ENCODE measurements around the gene KRTAP12-4. TPM values are rescaled to one million over a fixed set of nuclear protein-coding genes. Genes with fewer than 3 reads are reported as not detected.
"Not testable (repeated sequence)": the region's sequence is repeated elsewhere in the genome, so short reads cannot be mapped to it uniquely, and the experiment has no call there.

The KRTAP12-4 gene, protein sequence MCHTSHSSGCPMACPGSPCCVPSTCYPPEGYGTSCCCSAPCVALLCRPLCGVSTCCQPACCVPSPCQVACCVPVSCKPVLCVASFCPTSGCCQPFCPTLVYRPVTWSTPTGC
- total RNA-seq, result not detected

DNA sequence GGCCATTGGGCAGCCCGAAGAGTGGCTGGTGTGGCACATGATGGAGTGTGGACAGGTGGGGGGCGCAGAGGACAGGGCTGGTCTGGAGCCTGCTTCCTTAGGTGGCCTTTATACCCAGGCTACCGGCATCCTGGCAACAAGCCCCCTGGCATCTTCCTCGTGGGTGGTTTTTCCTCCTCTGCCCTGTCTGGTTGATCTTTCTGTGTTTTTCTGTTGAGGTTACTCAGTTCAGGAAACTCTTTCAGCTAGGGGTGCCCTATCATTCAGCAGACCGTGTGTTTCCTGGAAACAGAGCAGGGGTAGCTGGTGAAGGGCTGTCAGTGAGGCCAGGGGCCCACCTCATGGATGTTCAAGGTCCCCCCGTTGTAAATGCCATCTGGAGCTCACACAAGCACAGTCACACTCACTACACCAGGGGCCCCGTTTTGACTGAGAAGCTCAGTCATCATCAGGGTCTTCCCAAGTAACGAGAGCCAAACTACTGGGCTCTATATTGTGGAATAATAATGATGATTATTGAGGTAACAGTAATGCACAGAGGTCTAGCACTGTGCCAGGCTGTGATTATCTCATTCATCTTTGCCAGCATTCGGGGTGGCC, at the start of gene KRTAP12-4:
TSS of gene KRTAP12-4 (minus strand) at position 84 of the 600 bp plus-strand sequence. CDS start at position 39, 45 bp downstream.
- Mint-ChIP-seq H3K4me1 (peaks cover 59% of the 10 kb centered on the region), H3K27me3 (no peaks in the 10 kb centered on the region), H3K36me3 (ENCODE audit: low read depth) (peaks cover 48% of the 10 kb centered on the region), H3K4me3 (no peak within 1 kb of the TSS), H3K9me3 (peaks cover 31% of the 10 kb centered on the region), H3K27ac (peak within 1 kb of the TSS; percentile 63)
- ChIA-PET CTCF (interaction anchor here (0.9 to 1.6 kb wide), 2 partner anchors 10 to 139 kb away, joined by 3 to 4 read pairs; no protein-coding TSS in a partner anchor), POLR2A (interaction anchor here (2.2 kb wide), 1 partner anchor 36 kb away, joined by 9 read pairs; no protein-coding TSS in a partner anchor)
- no peak for DNase-seq

DNA sequence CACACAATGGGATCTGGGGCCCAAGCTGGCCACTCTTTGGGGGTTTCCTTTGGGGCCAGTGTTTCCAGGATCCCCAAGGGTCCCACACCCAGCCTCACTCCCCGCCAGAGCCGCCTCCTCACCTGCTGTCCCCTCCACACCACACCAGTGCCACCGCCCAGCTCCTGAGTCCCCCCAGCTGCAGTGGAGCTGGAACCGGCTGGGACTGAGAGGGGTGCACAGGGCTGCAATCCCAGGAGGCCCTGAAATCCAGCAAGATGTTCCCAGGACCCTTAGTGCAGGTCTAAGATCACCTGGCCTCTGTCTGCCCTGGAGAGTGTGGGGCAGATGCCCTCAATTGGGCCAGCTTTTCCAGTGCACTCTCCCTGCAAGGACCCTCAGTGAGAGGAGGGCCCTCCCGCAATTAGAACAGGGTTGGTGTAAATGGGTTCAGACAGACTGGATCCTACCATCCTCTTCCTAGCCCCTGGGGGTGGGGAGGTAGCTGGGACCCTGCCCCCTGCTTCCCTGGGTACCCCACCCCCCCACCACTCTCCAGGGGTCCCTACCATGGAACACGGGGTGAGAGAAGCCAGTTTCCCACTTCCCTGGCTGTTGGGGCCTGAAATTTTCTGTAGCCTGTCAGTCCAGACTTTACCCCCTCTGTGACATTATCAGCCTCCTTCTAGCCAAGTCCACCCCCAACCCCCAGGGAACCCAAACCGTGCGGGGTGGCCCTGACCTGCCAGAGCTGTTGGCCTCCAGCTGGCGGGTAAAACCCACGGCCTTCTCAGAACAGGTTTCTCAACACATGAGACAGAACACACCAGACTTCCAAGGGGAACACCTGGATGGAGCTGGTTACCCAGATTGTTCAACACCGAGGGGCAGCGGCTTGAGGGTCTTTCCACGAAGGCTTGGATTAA, 49.5 kb upstream of the KRTAP12-4 start:
- H3K9me3 Mint-ChIP-seq, result peaks cover 10% of the 10 kb centered on the region

DNA sequence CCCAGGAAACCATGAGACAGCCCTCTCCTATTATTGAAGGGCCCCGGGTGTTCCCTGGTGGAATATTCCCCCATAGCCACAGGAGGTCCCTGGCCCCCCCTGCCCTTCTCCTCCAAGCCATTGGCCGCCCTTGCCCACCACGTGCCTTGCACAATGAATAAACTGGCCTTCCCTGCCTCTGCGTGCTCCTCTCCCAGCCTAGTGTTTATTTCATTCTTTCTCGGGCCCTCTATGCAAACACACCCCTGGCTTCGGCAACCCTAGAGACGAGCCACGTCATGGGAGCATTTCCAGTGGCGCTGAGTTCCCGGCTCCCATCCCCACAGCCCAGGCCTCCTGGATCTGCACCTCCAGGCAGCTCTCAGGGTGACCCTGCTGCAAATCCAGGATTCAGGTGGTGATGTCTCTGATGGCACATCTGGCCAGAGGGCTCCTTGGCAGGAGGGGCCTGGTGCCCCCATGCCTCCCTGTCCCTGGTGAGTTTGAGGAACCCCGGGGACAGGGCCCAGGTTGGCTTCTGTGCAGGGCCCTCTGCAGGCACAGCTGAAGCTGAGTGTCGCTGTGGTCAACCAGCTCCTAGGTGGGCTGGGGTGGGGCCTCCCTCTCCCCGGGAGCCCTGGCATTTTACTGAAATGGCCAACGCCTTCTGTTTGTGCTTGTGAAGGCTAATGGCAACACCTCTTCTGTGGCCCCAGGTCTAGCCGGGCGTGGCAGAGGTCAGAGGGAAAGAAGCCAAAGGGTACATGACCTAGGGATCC, 48.7 kb upstream of the KRTAP12-4 start:
- no peak for DNase-seq

More for the DNA sequence above, 49.5 kb upstream of the KRTAP12-4 start:
- Mint-ChIP-seq H3K4me3 (no peak overlapping the region), H3K27ac (no peak overlapping the region), H3K27me3 (peaks cover 69% of the 10 kb centered on the region), H3K4me1 (no peaks in the 10 kb centered on the region), H3K36me3 (ENCODE audit: low read depth) (peaks cover 13% of the 10 kb centered on the region)
- CTCF ChIA-PET, result no interaction called here
- POLR2A ChIA-PET, result no interaction called here
- DNase-seq, result no peak

DNA sequence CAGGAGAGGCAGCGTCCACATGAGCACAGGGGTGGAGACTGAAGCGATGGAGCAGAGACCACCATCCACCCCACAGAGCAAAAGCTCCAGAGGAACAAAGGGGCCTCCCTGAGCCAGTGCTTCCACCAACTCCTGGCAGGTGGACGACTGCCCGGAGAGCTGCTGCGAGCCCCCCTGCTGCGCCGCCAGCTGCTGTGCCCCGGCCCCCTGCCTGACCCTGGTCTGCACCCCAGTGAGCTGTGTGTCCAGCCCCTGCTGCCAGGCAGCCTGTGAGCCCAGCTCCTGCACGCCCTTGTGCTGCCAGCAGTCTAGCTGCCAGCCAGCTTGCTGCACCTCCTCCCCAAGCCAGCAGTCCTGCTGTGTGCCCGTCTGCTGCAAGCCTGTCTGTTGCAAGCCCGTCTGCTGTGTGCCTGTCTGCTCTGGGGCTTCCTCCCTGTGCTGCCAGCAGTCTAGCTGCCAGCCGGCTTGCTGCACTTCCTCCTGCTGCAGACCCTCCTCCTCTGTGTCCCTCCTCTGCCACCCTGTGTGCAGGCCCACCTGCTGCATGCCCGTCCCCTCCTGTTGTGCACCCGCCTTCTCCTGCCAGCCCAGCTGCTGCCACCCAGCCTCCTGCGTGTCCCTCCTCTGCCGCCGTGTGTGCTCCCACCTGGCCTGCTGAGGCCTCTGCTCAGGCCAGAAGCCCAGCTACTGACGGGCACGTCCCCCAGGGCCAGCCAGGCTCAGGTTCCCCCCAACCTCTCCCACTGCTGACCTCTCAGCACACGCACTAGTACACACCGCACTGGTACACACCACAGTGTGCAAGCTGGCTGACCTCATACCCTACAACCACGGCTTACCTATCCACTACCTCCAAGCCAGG, 47.9 kb upstream of the KRTAP12-4 start:
- Mint-ChIP-seq H3K9me3 (peaks cover 10% of the 10 kb centered on the region), H3K36me3 (ENCODE audit: low read depth) (peaks cover 13% of the 10 kb centered on the region), H3K27ac (no peak overlapping the region), H3K27me3 (peaks cover 67% of the 10 kb centered on the region), H3K4me1 (no peaks in the 10 kb centered on the region), H3K4me3 (no peak overlapping the region)
- ChIA-PET POLR2A (no interaction called here), CTCF (no interaction called here)
- no peak for DNase-seq

More for the DNA sequence above, 48.7 kb upstream of the KRTAP12-4 start:
- Mint-ChIP-seq H3K4me1 (no peaks in the 10 kb centered on the region), H3K27me3 (peaks cover 67% of the 10 kb centered on the region), H3K27ac (no peak overlapping the region), H3K4me3 (no peak overlapping the region), H3K9me3 (peaks cover 10% of the 10 kb centered on the region), H3K36me3 (ENCODE audit: low read depth) (peaks cover 13% of the 10 kb centered on the region)
- ChIA-PET CTCF (no interaction called here), POLR2A (no interaction called here)

DNA sequence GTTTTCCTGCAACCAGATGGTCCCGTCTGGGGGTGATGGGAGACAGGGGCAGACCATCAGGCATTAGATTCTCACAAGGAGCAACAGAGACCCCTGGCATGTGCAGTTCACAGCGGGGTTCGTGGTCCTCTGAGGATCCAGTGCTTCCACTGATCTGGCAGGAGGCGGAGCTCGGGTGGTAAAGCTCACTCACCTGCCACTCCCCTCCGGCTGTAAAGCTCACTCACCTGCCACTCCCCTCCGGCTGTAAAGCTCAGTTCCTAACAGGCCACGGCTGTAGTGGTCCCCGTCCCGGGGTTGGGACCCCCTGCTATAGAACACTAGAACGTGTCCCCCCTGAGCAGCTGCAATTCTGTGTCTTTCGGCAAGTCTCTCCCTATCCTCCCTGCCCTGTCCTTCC, 47.1 kb upstream of the KRTAP12-4 start:
- Mint-ChIP-seq H3K4me1 (no peaks in the 10 kb centered on the region), H3K9me3 (peaks cover 10% of the 10 kb centered on the region), H3K27ac (no peak overlapping the region), H3K27me3 (peaks cover 67% of the 10 kb centered on the region), H3K4me3 (no peak overlapping the region), H3K36me3 (ENCODE audit: low read depth) (peaks cover 13% of the 10 kb centered on the region)
- DNase-seq, result no peak
- CTCF ChIA-PET, result no interaction called here
- POLR2A ChIA-PET, result no interaction called here

DNA sequence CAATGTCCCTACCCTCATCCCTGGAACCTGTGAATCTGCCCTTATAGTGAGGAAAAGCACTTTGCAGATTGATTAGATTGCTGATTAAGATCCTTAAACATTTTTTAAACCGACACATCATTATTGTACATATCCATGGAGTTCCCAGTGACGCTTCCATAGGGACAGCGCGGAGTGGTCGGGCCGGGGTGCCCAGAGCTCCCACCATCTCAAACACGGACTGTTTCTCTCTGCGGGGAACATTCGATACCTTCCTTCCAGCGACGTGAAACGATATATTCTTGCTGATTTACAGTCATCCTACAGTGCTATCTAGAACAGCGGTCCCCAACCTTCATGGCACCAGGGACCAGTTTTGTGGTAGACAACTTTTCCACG, 46.6 kb upstream of the KRTAP12-4 start:
- Mint-ChIP-seq H3K4me3 (no peak overlapping the region), H3K27ac (no peak overlapping the region), H3K36me3 (ENCODE audit: low read depth) (peaks cover 10% of the 10 kb centered on the region), H3K9me3 (peaks cover 6% of the 10 kb centered on the region), H3K4me1 (no peaks in the 10 kb centered on the region), H3K27me3 (peaks cover 67% of the 10 kb centered on the region)
- ChIA-PET POLR2A (no interaction called here), CTCF (no interaction called here)
- no peak for DNase-seq

DNA sequence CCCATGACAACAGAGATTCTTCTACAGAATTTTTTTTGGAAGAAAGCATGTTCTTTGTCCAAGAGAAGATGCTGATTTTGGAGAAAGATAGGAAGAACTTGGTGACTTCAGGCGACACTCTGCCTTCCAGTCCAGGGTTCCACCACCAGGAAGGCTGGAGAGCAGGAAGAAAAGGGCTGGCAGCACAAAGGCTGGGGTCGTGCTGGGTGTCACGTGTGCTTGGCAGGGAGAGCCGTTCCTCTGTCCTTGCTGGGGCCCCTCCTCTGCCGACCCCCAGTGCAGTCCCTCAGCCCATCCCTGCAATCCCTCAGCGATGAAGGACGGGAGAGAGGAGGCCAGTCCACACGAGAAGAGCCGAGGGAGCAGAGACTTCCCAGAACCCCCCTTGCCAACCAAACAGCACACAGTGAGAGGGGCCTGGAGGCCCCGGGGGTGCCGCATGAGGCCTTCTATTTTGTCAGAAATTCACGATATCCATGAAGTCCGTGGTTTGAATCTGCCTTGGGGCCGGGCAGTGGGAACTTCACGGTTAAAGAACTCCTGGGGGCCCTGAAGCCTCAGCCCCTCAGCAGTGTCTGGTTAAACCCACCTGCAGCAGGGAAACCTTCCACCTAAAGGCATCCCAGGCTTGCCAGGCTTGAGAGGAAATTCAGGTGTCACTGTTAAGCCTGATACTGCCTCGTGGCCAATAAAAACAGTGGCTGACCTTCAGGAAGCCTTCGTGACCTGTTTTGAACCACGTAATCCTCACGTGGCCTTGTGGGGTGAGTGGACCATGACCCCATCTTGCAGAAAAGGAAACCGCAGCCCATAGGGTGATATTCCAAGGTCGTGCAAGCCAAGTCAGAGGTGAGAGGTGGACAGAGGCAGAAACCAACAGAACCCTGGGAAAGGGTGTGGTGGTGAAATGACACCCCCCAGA, 45.9 kb upstream of the KRTAP12-4 start:
- DNase-seq, result no peak
- POLR2A ChIA-PET, result no interaction called here
- peaks cover 5% of the 10 kb centered on the region for H3K36me3 Mint-ChIP-seq (ENCODE audit: low read depth)
- peaks cover 67% of the 10 kb centered on the region for H3K27me3 Mint-ChIP-seq
- no peak overlapping the region for H3K27ac Mint-ChIP-seq
- CTCF ChIA-PET, result no interaction called here
- no peak overlapping the region for H3K4me3 Mint-ChIP-seq
- no peaks in the 10 kb centered on the region for H3K4me1 Mint-ChIP-seq
- H3K9me3 Mint-ChIP-seq, result peaks cover 2% of the 10 kb centered on the region

DNA sequence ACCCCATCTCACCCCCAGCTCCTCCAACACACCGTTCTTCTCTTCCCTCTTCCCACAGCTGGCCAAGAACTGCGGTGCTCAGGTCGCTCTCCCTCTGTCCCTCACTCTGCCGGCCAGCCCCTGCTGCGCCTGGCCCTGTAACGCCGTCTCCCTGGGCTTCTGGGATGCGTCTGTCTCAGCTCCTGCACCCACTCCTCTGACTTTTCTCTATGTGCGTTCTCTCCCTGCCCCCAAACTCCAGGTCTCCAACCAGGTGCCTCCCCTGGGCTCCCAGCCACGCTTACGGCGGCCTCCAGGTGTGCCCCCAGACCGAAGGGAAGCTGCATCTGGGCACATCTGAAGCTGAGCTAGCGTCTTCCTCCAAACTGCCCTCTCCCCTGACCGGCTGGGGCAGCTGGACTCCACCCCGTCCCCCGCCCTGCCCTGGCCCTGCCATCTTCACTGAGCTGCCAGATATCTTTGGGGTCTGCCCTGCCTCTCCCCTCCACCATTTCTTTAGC, 45.1 kb upstream of the KRTAP12-4 start:
- CTCF ChIA-PET, result no interaction called here

DNA sequence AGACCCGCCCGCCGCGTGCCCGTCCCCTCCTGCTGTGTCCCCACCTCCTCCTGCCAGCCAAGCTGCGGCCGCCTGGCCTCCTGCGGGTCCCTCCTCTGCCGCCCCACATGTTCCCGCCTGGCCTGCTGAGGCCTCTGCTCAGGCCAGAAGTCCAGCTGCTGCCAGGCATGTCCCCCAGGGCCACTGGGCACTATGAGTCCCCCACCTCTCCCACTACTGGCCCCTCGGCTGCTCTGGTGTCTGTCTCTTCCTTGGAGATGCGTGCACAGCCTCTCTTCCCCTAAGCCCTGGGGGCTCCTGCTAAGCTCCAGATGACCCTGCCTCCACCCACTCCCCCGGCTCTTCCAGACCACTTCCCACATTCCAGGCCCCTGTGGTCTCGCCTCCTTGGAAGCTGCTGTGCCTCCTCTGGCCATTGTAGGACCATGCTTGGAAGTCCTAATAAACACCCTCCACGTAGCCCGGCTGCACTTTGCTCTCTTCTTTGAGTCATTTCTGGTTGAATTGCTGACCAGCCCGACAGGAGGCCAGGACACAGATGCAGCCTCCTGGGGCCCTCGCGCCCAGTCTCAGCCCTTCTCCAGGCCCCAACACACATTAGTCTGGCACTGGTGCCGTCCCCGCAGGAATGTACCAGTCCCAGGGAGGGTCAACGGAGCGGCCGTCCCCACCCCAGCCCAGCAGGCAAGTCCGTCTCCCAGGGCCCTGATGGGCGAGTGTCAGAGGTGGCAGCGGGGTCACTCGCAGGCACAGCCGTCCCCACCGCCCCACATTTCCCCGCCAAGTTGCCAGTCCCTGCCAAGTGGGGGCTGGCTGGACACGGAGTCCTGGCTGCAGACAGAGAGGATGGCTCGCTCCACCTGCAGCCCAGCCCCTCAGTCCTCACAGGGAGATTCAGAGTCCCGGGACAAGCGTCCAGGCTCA, 43.6 kb upstream of the KRTAP12-4 start:
- Mint-ChIP-seq H3K27ac (no peak overlapping the region), H3K9me3 (peaks cover 4% of the 10 kb centered on the region), H3K27me3 (peaks cover 64% of the 10 kb centered on the region), H3K36me3 (ENCODE audit: low read depth) (peaks cover 4% of the 10 kb centered on the region), H3K4me3 (no peak overlapping the region), H3K4me1 (peaks cover 2% of the 10 kb centered on the region)
- CTCF ChIA-PET, result no interaction called here
- POLR2A ChIA-PET, result interaction anchor here (1.1 kb wide), 1 partner anchor 15 kb away, joined by 3 read pairs; no protein-coding TSS in a partner anchor
- no peak for DNase-seq

More for the DNA sequence above, 45.1 kb upstream of the KRTAP12-4 start:
- POLR2A ChIA-PET, result interaction anchor here (1.1 kb wide), 1 partner anchor 14 kb away, joined by 3 read pairs; no protein-coding TSS in a partner anchor
- Mint-ChIP-seq H3K27ac (no peak overlapping the region), H3K9me3 (no peaks in the 10 kb centered on the region), H3K4me3 (no peak overlapping the region), H3K27me3 (peaks cover 62% of the 10 kb centered on the region), H3K4me1 (no peaks in the 10 kb centered on the region), H3K36me3 (ENCODE audit: low read depth) (no peaks in the 10 kb centered on the region)
- DNase-seq, result no peak

DNA sequence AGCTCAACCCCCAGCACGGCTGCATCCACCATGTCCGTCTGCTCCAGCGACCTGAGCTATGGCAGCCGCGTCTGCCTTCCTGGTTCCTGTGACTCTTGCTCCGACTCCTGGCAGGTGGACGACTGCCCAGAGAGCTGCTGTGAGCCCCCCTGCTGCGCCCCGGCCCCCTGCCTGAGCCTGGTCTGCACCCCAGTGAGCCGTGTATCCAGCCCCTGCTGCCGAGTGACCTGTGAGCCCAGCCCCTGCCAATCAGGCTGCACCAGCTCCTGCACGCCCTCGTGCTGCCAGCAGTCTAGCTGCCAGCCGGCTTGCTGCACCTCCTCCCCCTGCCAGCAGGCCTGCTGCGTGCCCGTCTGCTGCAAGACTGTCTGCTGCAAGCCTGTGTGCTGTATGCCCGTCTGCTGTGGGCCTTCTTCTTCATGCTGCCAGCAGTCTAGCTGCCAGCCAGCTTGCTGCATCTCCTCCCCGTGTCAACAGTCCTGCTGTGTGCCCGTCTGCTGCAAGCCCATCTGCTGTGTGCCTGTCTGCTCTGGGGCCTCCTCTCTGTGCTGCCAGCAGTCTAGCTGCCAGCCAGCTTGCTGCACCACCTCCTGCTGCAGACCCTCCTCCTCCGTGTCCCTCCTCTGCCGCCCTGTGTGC, 42.8 kb upstream of the KRTAP12-4 start, which contains the start of gene KRTAP10-12:
TSS of gene KRTAP10-12 (plus strand) at position 1 of the 639 bp plus-strand sequence. CDS start at position 31, 30 bp downstream.
- DNase-seq; H3K9me3 Mint-ChIP-seq; H3K4me3 Mint-ChIP-seq; POLR2A ChIA-PET; H3K36me3 Mint-ChIP-seq (ENCODE audit: low read depth); CTCF ChIA-PET; H3K4me1 Mint-ChIP-seq; H3K27ac Mint-ChIP-seq: not testable (repeated sequence)
- peaks cover 61% of the 10 kb centered on the region for H3K27me3 Mint-ChIP-seq

Measured in activated CD4-positive, alpha-beta memory T cell treated with anti-CD3 and anti-CD28 coated beads, Interleukin-2, amount 10 ng/mL, durations not matched to agents 7 days and 5 days (primary cell).